BLaER1 treated with 17β-estradiol and CSF1 and Interleukin-3, amounts not matched to agents 10 nM and 100 nM (cell line): Measurements from ENCODE around the gene SNX22.
"Not testable (repeated sequence)": the region's sequence is repeated elsewhere in the genome, so short reads cannot be mapped to it uniquely, and the experiment has no call there.

ENCODE experiments used
- H3K27ac ChIP-seq, 11 experiments: shearing (Covaris generic); formaldehyde crosslinking; 2 replicates each; pipeline ENCODE4 v1.8.1; 2022
- H3K27me3 ChIP-seq, 11 experiments: shearing (Covaris generic); formaldehyde crosslinking; 2 replicates each; pipeline ENCODE4 v1.8.1; 2022
- H3K36me3 ChIP-seq, 11 experiments: shearing (Covaris generic); formaldehyde crosslinking; 2 replicates each; pipeline ENCODE4 v1.8.1; 2022
- H3K4me1 ChIP-seq, 10 experiments: shearing (Covaris generic); formaldehyde crosslinking; 2 replicates each; pipeline ENCODE4 v1.8.1; 2022
- H3K4me2 ChIP-seq, 11 experiments: shearing (Covaris generic); formaldehyde crosslinking; 2 replicates each; pipeline ENCODE4 v1.8.1; 2022
- H3K4me3 ChIP-seq, 10 experiments: shearing (Covaris generic); formaldehyde crosslinking; 2 replicates each; pipeline ENCODE4 v1.8.1; 2022
- H3K9ac ChIP-seq, 11 experiments: shearing (Covaris generic); formaldehyde crosslinking; 2 replicates each; pipeline ENCODE4 v1.8.1; 2022
- H3K9me3 ChIP-seq, 11 experiments: shearing (Covaris generic); formaldehyde crosslinking; replicated peaks in 1 of 11; 2 replicates each; pipeline ENCODE4 v1.8.1; 2022
- H4K20me1 ChIP-seq, 11 experiments: shearing (Covaris generic); formaldehyde crosslinking; 2 replicates each; pipeline ENCODE4 v1.8.1; 2022
- Cebpa-rat ChIP-seq, 11 experiments: shearing (Covaris generic); IDR thresholded peaks; 2 replicates each; pipeline ENCODE4 v1.8.1; 2022

SNX22 gene

GRCh38 chr15:64112073-64112772 lies 39.3 kb upstream of the SNX22 start:
- Histone ChIP-seq H3K9ac (peak overlapping the region in 1 of 11 experiments; percentile 48; a peak in 1 of 22 replicates), H3K4me1 (peaks cover 23 to 82% (median 46%) of the 10 kb centered on the region in 10 experiments), H3K36me3 (peaks cover 52 to 66% (median 58%) of the 10 kb centered on the region in 11 experiments), H4K20me1 (peaks cover 35 to 99% (median 70%) of the 10 kb centered on the region in 11 experiments; a peak in 21 of 22 replicates), H3K9me3 (no peaks in the 10 kb centered on the region), H3K27ac (peak overlapping the region in 10 of 11 experiments; percentile 6 to 59 (median 24); a peak in 13 of 22 replicates), H3K4me2 (peak overlapping the region in 6 of 11 experiments; percentile 2 to 82 (median 58); a peak in 10 of 22 replicates), H3K4me3 (no peak overlapping the region), H3K27me3 (no peaks in the 10 kb centered on the region)
- TF ChIP-seq Cebpa-rat (IDR thresholded peaks at IDR 0.05), result no peak

DNA sequence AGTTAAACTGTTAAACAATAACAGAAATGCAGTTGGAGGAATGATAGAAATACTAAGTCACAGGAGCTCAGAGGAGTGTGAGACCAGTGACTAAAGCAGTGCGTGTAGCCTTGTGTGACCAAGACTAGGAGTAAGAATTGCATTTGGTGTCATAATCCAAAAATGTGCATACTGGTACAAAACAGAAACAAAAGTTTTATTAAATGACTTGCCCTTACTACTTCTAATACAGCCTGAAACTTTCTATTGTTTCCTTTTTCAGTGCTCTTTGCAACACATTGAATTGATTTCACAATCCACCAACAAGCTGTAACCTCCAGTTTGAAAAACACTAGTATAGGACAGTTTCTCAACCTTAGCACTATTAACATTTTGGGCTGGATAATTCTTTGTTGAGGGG lies 38.6 kb upstream of the SNX22 start:
- H4K20me1 ChIP-seq, result peaks cover 35 to 100% (median 67%) of the 10 kb centered on the region in 11 experiments; a peak in 21 of 22 replicates
- peak overlapping the region in 6 of 11 experiments; percentile 2 to 82 (median 58); a peak in 9 of 22 replicates for H3K4me2 ChIP-seq
- peaks cover 58 to 68% (median 64%) of the 10 kb centered on the region in 11 experiments for H3K36me3 ChIP-seq

GRCh38 chr15:64117759-64118487 lies 33.6 kb upstream of the SNX22 start:
- Histone ChIP-seq H3K9ac (no peak overlapping the region), H4K20me1 (peaks cover 0 to 100% (median 33%) of the 10 kb centered on the region in 11 experiments; a peak in 16 of 22 replicates), H3K4me3 (no peak overlapping the region), H3K27me3 (no peaks in the 10 kb centered on the region), H3K4me2 (no peak overlapping the region), H3K9me3 (no peaks in the 10 kb centered on the region), H3K27ac (no peak overlapping the region), H3K36me3 (peaks cover 98 to 100% (median 99%) of the 10 kb centered on the region in 11 experiments), H3K4me1 (peaks cover 0 to 27% (median 2%) of the 10 kb centered on the region in 10 experiments; a peak in 9 of 20 replicates)
- TF ChIP-seq Cebpa-rat (IDR thresholded peaks at IDR 0.05), result no peak

More for the DNA sequence above, 38.6 kb upstream of the SNX22 start:
- TF ChIP-seq Cebpa-rat (IDR thresholded peaks at IDR 0.05), result peak in 4 of 11 experiments; percentile 30 to 65 (median 42); a peak in 4 of 22 replicates
- Histone ChIP-seq H3K9ac (no peak overlapping the region), H3K27me3 (no peaks in the 10 kb centered on the region), H3K4me1 (peaks cover 23 to 76% (median 41%) of the 10 kb centered on the region in 10 experiments), H3K4me3 (no peak overlapping the region), H3K9me3 (no peaks in the 10 kb centered on the region), H3K27ac (peak overlapping the region in 8 of 11 experiments; percentile 14 to 59 (median 31); a peak in 12 of 22 replicates)

DNA sequence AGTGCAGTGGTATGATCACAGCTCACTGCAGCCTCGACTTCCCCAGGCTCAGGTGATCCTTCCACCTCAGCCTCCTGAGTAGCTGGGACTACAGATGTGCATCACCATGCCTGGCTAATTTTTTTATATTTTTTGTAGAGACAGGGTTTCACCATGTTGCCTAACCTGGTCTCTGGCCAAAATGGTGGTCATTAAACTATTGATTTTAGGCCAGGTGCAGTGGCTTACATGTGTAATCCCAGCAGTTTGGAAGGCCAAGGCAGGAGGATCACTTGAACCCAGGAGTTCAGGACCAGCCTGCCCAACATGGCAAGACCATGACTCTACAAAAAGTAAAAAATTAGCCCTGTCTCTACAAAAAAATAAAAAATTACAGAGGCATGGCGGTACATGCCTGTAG lies 31.2 kb upstream of the SNX22 start:
- H3K4me2 ChIP-seq, H3K4me3 ChIP-seq, H3K9ac ChIP-seq, H3K4me1 ChIP-seq, H3K27me3 ChIP-seq, H3K27ac ChIP-seq, H3K9me3 ChIP-seq: not testable (repeated sequence)
- H3K36me3 ChIP-seq, result peaks cover 98 to 100% (median 100%) of the 10 kb centered on the region in 11 experiments
- H4K20me1 ChIP-seq, result peaks cover 0 to 99% (median 26%) of the 10 kb centered on the region in 11 experiments; a peak in 16 of 22 replicates

DNA sequence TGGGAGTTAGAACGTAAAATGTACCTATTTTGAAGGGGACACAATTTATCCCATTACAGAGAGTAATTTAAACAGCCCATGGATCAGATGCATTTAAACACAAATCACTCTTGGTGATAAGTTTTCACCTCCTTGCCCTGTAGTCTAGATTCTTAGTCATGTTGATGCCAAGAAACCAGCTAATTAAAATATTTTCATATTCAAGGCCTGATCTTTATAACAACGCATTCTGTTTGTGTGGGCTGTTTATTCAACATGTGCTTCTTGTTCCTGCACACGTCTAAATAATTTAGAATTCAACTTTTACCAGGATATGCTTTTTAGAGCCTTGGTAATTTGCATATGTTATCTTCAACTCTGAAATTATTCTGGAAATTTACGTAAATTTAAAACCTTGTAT lies 29.9 kb upstream of the SNX22 start:
- Histone ChIP-seq H4K20me1 (peaks cover 0 to 99% (median 21%) of the 10 kb centered on the region in 11 experiments; a peak in 13 of 22 replicates), H3K36me3 (peaks cover 99 to 100% (median 100%) of the 10 kb centered on the region in 11 experiments), H3K4me3 (no peak overlapping the region), H3K27ac (no peak overlapping the region), H3K4me1 (no peaks in the 10 kb centered on the region), H3K9me3 (no peaks in the 10 kb centered on the region), H3K9ac (no peak overlapping the region), H3K27me3 (no peaks in the 10 kb centered on the region), H3K4me2 (no peak overlapping the region)
- TF ChIP-seq Cebpa-rat (IDR thresholded peaks at IDR 0.05), result no peak

DNA sequence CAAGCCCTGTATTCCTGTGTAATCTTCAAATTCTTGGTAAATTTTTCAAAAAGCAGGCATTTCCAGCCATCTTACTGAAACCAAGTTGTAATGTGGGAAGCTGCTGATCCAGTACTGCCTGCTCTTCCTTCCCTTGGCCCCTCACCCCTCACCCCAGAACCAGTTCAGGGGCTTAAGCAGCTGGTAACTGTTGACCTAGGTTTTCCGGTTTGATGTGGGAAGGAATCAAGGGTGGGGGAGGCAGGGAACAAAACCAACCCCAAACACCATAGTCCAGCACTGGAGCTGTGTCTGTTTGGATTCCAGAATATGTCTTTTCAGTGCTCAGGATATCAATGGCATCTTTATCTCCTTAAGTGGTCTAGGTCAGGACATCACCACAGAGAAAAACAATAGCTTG lies 29.1 kb upstream of the SNX22 start:
- Histone ChIP-seq H3K4me2 (no peak overlapping the region), H3K9me3 (no peaks in the 10 kb centered on the region), H3K4me1 (no peaks in the 10 kb centered on the region), H3K27ac (no peak overlapping the region), H3K27me3 (no peaks in the 10 kb centered on the region), H4K20me1 (peaks cover 0 to 99% (median 13%) of the 10 kb centered on the region in 11 experiments; a peak in 13 of 22 replicates), H3K36me3 (peaks cover 99 to 100% (median 100%) of the 10 kb centered on the region in 11 experiments), H3K4me3 (no peak overlapping the region), H3K9ac (no peak overlapping the region)
- TF ChIP-seq Cebpa-rat (IDR thresholded peaks at IDR 0.05), result no peak

GRCh38 chr15:64122936-64123351 lies 28.6 kb upstream of the SNX22 start:
- no peak for TF ChIP-seq Cebpa-rat (IDR thresholded peaks at IDR 0.05)
- no peaks in the 10 kb centered on the region for H3K27me3 ChIP-seq
- peaks cover 99 to 100% (median 100%) of the 10 kb centered on the region in 11 experiments for H3K36me3 ChIP-seq
- no peak overlapping the region for H3K9ac ChIP-seq
- H3K4me2 ChIP-seq, result no peak overlapping the region
- no peak overlapping the region for H3K27ac ChIP-seq
- H3K4me3 ChIP-seq, result no peak overlapping the region
- H3K9me3 ChIP-seq, result no peaks in the 10 kb centered on the region
- H4K20me1 ChIP-seq, result peaks cover 0 to 99% (median 11%) of the 10 kb centered on the region in 11 experiments; a peak in 13 of 22 replicates
- H3K4me1 ChIP-seq, result no peaks in the 10 kb centered on the region

DNA sequence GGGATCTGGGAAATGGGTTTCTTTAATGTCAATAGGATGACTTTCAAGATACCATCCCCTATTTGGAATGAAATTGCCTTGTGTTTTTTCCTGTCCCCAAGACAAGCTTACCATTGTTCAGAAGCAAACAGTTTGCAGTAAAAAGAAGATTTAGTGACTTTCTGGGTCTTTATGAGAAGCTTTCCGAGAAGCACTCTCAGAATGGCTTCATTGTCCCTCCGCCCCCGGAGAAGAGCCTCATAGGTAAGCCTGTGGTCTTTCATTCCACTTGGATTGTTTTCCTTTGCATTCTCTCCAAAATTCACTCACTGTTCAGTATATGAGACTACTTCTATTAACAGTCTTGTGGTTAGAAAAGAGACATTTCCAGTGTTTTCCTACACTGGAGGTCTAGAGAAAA lies 25.6 kb upstream of the SNX22 start:
- H3K4me1 ChIP-seq, result no peaks in the 10 kb centered on the region
- no peak overlapping the region for H3K27ac ChIP-seq
- no peak overlapping the region for H3K4me2 ChIP-seq
- no peaks in the 10 kb centered on the region for H3K9me3 ChIP-seq
- H3K27me3 ChIP-seq, result no peaks in the 10 kb centered on the region
- no peak for TF ChIP-seq Cebpa-rat (IDR thresholded peaks at IDR 0.05)
- no peak overlapping the region for H3K4me3 ChIP-seq
- H3K36me3 ChIP-seq, result peaks cover 99 to 100% (median 100%) of the 10 kb centered on the region in 11 experiments
- H3K9ac ChIP-seq, result no peak overlapping the region
- peaks cover 0 to 99% (median 8%) of the 10 kb centered on the region in 11 experiments; a peak in 12 of 22 replicates for H4K20me1 ChIP-seq
